Measurements from ENCODE around the gene PAK2. TPM values are rescaled to one million over a fixed set of nuclear protein-coding genes. Genes with fewer than 3 reads are reported as not detected.
A peak's percentile ranks its signal among the peaks of the same experiment; 100 is the strongest.
"Not testable (repeated sequence)": the region's sequence is repeated elsewhere in the genome, so short reads cannot be mapped to it uniquely, and the experiment has no call there.

Gene PAK2
- total RNA-seq, 1 experiment from 2014 or later, result 70.4 TPM

DNA sequence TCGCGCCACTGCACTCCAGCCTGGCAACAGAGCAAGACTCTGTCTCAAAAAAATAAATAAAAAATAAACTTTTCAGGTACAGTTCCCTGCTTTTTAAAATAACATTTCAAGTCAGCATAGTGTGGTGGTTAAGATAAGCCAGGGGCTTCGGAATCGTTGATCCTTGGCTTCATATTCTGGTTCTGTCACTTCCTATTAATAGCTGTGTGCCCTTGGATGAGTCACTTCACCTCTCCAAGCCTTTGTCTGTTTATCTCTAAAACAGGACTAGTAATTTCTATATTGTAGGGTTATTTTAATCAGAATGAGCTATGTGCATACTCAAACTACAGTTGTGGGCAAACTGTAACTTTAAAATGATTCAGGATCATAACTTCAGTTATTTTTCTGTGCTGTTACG, 74.2 kb downstream of the PAK2 start:
- H3K4me3 Mint-ChIP-seq (ENCODE audit: low read depth, unreplicated experiment), result no peak overlapping the region
- H3K27me3 Mint-ChIP-seq (ENCODE audit: unreplicated experiment), result no peaks in the 10 kb centered on the region
- H3K27ac Mint-ChIP-seq (ENCODE audit: unreplicated experiment), result no peak overlapping the region
- no peak for DNase-seq
- TF ChIP-seq, protein P1, sequence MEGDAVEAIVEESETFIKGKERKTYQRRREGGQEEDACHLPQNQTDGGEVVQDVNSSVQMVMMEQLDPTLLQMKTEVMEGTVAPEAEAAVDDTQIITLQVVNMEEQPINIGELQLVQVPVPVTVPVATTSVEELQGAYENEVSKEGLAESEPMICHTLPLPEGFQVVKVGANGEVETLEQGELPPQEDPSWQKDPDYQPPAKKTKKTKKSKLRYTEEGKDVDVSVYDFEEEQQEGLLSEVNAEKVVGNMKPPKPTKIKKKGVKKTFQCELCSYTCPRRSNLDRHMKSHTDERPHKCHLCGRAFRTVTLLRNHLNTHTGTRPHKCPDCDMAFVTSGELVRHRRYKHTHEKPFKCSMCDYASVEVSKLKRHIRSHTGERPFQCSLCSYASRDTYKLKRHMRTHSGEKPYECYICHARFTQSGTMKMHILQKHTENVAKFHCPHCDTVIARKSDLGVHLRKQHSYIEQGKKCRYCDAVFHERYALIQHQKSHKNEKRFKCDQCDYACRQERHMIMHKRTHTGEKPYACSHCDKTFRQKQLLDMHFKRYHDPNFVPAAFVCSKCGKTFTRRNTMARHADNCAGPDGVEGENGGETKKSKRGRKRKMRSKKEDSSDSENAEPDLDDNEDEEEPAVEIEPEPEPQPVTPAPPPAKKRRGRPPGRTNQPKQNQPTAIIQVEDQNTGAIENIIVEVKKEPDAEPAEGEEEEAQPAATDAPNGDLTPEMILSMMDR (IDR thresholded peaks at IDR 0.05; ENCODE audit: unreplicated experiment), result no peak
- CTCF ChIA-PET, result no interaction called here
- no peaks in the 10 kb centered on the region for H3K4me1 Mint-ChIP-seq (ENCODE audit: low read depth, unreplicated experiment)
- H3K9me3 Mint-ChIP-seq (ENCODE audit: low read depth, unreplicated experiment), result no peaks in the 10 kb centered on the region
- intact Hi-C loops (cut with micrococcal nuclease; ENCODE audit: unreplicated experiment), result no loop called here
- peaks cover 34% of the 10 kb centered on the region for H3K36me3 Mint-ChIP-seq (ENCODE audit: insufficient read depth, unreplicated experiment)
- no TSS peak for BruUV-seq (replicated peaks)

DNA sequence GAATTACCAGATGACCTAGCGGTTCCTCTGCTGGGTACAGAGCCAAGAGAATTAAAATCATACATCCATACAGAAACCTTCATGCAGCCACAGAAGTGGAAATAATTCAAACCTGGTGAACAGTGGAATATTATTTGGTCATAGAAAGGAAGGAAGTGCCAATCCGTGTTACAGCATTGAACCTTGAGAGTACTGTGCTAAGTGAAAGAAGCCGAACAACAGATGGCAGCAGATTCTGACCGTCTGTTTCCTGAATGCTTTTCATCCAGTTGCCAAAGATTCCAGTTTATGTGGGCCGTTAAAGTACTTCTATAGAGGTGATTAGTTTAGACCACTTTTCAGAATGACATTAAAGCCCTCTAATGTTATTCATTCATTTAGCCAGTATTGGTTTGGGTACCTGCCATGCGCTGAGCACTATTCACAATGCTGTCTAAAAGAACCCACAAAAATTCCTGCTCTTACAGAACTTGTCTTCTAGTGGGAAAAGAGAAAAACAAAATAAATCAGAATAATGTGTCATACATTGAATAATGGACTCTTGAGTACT, 82.2 kb downstream of the PAK2 start:
- no peak for DNase-seq
- no peak overlapping the region for H3K27ac Mint-ChIP-seq (ENCODE audit: unreplicated experiment)
- no peak overlapping the region for H3K4me3 Mint-ChIP-seq (ENCODE audit: low read depth, unreplicated experiment)
- CTCF ChIA-PET, result no interaction called here
- no peaks in the 10 kb centered on the region for H3K4me1 Mint-ChIP-seq (ENCODE audit: low read depth, unreplicated experiment)
- H3K27me3 Mint-ChIP-seq (ENCODE audit: unreplicated experiment), result no peaks in the 10 kb centered on the region
- H3K9me3 Mint-ChIP-seq (ENCODE audit: low read depth, unreplicated experiment), result no peaks in the 10 kb centered on the region
- peaks cover 48% of the 10 kb centered on the region for H3K36me3 Mint-ChIP-seq (ENCODE audit: insufficient read depth, unreplicated experiment)
- TF ChIP-seq, protein P1 (IDR thresholded peaks at IDR 0.05; ENCODE audit: unreplicated experiment), result no peak
- BruUV-seq (replicated peaks), result no TSS peak
- intact Hi-C loops (cut with micrococcal nuclease; ENCODE audit: unreplicated experiment), result no loop called here

DNA sequence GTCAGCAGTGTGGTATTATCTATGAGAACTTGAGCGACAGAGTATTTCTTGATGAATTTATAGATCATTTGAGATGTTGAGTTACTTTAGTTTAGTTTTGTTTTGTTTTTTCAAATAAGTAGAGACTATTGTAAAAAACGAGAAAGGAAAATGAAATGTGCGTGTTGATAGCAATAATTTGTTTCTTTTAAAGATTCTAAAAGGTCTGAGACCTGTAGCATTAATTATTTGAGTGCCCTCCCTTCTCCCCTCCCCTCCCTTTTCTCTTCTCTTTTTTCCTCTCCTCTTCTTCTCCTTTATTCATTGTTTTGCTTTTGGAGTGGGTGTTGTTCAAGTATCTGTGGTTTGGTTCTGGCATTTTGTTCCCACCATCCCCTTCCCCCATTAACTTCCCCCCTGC, 90.0 kb downstream of the PAK2 start:
- H3K4me1 Mint-ChIP-seq (ENCODE audit: low read depth, unreplicated experiment); CTCF ChIA-PET; intact Hi-C loops (cut with micrococcal nuclease; ENCODE audit: unreplicated experiment); H3K36me3 Mint-ChIP-seq (ENCODE audit: insufficient read depth, unreplicated experiment); H3K27ac Mint-ChIP-seq (ENCODE audit: unreplicated experiment); H3K9me3 Mint-ChIP-seq (ENCODE audit: low read depth, unreplicated experiment); DNase-seq; H3K27me3 Mint-ChIP-seq (ENCODE audit: unreplicated experiment); H3K4me3 Mint-ChIP-seq (ENCODE audit: low read depth, unreplicated experiment): not testable (repeated sequence)
- BruUV-seq (replicated peaks), result TSS peak; percentile 36

DNA sequence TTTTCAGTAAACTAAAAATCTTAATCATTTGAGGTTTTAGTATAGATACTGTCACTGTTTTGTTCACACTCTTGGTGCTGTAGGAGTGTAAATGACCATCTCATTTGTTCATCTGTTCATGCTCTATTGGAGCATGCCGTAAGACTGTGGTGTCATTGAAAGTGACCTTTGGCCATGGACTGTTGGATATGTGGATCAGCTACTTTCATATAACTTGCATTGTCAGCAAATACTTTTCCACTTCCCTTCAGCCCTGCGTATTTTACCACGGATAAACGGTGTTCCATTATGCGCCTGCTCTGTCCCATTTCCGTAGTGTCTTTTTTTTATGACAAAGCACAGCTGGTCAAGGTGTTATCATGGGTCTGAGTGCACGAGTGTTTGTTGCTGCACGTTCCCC, 95.4 kb downstream of the PAK2 start:
- intact Hi-C loops (cut with micrococcal nuclease; ENCODE audit: unreplicated experiment), result loop anchor here (5.0 kb wide), 1 partner anchor 107 kb away; the partner anchor contains the start of gene NCBP2
- H3K27ac Mint-ChIP-seq (ENCODE audit: unreplicated experiment), result no peak overlapping the region
- H3K4me1 Mint-ChIP-seq (ENCODE audit: low read depth, unreplicated experiment), result no peaks in the 10 kb centered on the region
- BruUV-seq (replicated peaks), result no TSS peak
- no peak overlapping the region for H3K4me3 Mint-ChIP-seq (ENCODE audit: low read depth, unreplicated experiment)
- no peaks in the 10 kb centered on the region for H3K27me3 Mint-ChIP-seq (ENCODE audit: unreplicated experiment)
- H3K9me3 Mint-ChIP-seq (ENCODE audit: low read depth, unreplicated experiment), result no peaks in the 10 kb centered on the region
- TF ChIP-seq, protein P1 (IDR thresholded peaks at IDR 0.05; ENCODE audit: unreplicated experiment), result no peak
- CTCF ChIA-PET, result interaction anchor here (0.6 kb wide), 1 partner anchor 9 kb away, joined by 3 read pairs; no protein-coding TSS in a partner anchor
- H3K36me3 Mint-ChIP-seq (ENCODE audit: insufficient read depth, unreplicated experiment), result peaks cover 6% of the 10 kb centered on the region
- no peak for DNase-seq

DNA sequence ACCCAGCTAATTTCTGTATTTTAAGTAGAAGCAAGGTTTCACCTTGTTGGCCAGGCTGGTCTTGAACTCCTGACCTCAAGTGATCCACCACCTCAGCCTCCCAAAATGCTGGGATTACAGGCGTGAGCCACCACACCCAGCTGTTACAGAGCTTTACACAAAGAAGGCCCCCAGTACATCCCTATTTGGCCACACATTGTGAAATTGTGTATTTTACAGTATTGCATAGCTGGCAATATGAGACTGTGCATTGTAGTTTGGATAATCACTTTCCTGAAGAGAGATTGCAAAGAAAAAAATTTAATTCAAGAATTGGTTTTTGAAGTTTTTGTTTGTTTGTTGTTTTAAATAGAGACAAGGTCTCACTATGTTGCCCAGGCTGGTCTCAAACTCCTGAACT, 97.0 kb downstream of the PAK2 start:
- H3K27ac Mint-ChIP-seq (ENCODE audit: unreplicated experiment); H3K27me3 Mint-ChIP-seq (ENCODE audit: unreplicated experiment); BruUV-seq (replicated peaks); DNase-seq; H3K9me3 Mint-ChIP-seq (ENCODE audit: low read depth, unreplicated experiment); H3K36me3 Mint-ChIP-seq (ENCODE audit: insufficient read depth, unreplicated experiment); CTCF ChIA-PET; H3K4me3 Mint-ChIP-seq (ENCODE audit: low read depth, unreplicated experiment); H3K4me1 Mint-ChIP-seq (ENCODE audit: low read depth, unreplicated experiment): not testable (repeated sequence)
- intact Hi-C loops (cut with micrococcal nuclease; ENCODE audit: unreplicated experiment), result loop anchor here (5.0 kb wide), 1 partner anchor 106 kb away; the partner anchor contains the start of gene NCBP2

Measured in Calu3 (cell line).